ENCODE results near the gene ARL3.

ARL3 gene

DNA sequence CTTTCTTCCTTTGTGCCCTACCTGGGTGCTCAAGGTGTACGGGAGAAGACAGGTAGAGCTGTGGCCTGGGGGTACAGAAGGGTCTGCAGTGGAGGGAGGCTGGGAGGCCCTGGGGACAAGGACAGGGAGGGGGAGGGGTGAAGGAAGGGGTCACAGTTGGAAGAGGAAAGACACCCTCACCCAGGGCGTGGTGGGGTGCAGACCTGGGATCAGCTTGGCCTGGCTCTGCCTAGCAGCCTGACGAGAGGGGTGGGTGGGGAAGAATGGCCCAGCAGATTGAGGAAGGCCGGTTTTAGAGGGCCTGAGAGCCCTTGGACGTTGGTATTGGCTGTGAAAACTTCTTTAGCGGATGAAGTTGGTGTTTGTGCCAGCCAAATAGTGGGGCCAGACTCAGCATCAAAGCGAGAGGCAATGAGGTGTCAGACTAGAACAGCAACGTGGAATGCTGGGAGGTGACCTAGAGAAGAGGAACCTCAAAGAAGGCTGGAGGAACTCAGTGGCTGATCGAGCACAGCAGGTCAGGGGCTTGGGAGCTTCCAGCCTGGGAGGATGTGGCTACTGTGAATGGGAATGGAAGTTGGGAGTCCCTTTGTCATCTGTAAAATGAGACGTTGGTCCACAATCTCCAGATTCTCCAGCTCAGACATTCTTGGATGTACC lies 88.0 kb downstream of the ARL3 start:
- Histone ChIP-seq H3K9me3 (ENCODE audit: insufficient read depth, low read depth, low read length) (no peaks in the 10 kb centered on the region), H3K36me3 (ENCODE audit: insufficient read depth, low read depth, low read length) (no peaks in the 10 kb centered on the region), H3K27me3 (ENCODE audit: insufficient read depth, low read length) (no peaks in the 10 kb centered on the region), H3K27ac (ENCODE audit: low read length) (no peak overlapping the region), H3K9ac (ENCODE audit: low read depth, low read length) (no peak overlapping the region), H3K4me3 (ENCODE audit: low read length) (no peak overlapping the region), H3K4me1 (ENCODE audit: insufficient read depth, low read length) (peaks cover 37% of the 10 kb centered on the region)

DNA sequence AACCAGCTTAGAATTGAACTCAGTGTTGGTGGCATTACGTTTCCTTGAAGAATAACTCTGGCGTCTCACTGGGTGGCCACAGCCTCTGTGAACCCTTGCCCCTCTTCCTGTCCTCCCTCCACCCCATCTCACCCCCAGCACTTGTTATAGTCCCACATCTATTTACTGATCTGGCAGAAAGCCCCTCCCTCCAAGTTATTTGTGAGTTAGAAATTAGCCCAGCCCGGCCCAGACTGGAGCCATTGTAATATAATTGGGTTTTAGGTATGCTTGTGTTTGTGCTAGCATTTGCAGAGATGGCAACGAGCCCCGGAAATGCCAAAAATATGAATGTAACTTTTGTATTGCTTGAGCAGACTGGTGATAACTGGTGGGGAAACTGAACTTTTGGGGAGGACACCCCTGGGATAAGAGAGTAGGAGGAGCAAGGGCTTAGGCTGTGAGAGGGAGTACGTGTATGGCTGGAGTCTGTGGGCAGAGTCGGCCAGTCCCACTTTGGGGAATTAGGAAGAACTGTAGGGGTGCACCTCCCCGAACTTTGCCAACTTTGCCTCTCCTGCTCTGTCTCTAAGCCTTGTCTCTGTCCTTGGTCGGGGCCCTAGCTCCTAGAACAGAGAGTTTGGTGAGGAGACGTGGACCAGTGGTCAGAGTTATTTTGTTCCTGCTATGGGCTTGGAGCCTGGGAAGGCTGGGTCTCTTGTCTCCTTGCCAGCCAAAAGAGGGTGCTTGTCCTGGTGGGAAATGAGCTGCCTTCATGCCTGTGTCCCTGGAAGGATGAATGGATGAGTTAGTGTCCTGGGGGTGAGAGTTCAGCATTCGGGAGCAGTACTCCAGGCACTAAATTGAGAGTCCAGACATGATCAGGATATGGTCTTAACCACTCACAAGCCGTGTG lies 89.2 kb downstream of the ARL3 start:
- Histone ChIP-seq H3K9me3 (ENCODE audit: insufficient read depth, low read depth, low read length) (no peaks in the 10 kb centered on the region), H3K27ac (ENCODE audit: low read length) (no peak overlapping the region), H3K9ac (ENCODE audit: low read depth, low read length) (no peak overlapping the region), H3K27me3 (ENCODE audit: insufficient read depth, low read length) (no peaks in the 10 kb centered on the region), H3K4me3 (ENCODE audit: low read length) (no peak overlapping the region), H3K36me3 (ENCODE audit: insufficient read depth, low read depth, low read length) (no peaks in the 10 kb centered on the region), H3K4me1 (ENCODE audit: insufficient read depth, low read length) (peaks cover 29% of the 10 kb centered on the region)

DNA sequence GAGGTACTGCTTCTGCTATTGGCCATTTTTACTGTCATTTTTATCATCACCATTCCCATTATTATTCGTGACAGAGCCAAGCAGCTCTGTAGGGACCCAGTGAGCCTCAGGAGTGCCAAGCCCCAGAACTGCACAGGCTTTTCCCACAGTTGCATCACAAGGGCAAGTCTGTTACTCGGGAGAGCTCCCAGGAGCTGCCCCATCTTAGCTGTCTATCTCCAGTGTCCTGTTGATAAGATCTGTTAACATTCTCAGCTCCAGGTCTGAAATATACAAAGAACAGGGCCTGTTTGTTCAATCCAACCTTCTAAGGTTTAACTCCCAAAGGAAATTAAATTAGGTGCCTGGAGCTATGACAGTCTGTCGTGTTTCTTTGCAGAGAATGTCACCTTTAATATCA lies 90.1 kb downstream of the ARL3 start:
- Histone ChIP-seq H3K27me3 (ENCODE audit: insufficient read depth, low read length) (no peaks in the 10 kb centered on the region), H3K27ac (ENCODE audit: low read length) (no peak overlapping the region), H3K4me1 (ENCODE audit: insufficient read depth, low read length) (peaks cover 22% of the 10 kb centered on the region)

More for the DNA sequence above, 90.1 kb downstream of the ARL3 start:
- Histone ChIP-seq H3K36me3 (ENCODE audit: insufficient read depth, low read depth, low read length) (no peaks in the 10 kb centered on the region), H3K9me3 (ENCODE audit: insufficient read depth, low read depth, low read length) (no peaks in the 10 kb centered on the region), H3K9ac (ENCODE audit: low read depth, low read length) (no peak overlapping the region), H3K4me3 (ENCODE audit: low read length) (no peak overlapping the region)
